ENCODE data around the gene C1QTNF12. TPM values are rescaled to one million over a fixed set of nuclear protein-coding genes. Genes with fewer than 3 reads are reported as not detected.

The C1QTNF12 gene
- total RNA-seq, 3 donors from 2014 or later = 2.0 TPM; not detected in 2

- Histone ChIP-seq H3K27me3 (peaks cover 7 to 17% of the 10 kb centered on the region in 2 donors), H3K36me3 (no peaks in the 10 kb centered on the region), H3K27ac (no peak overlapping the region), H3K9me3 (no peaks in the 10 kb centered on the region), H3K4me3 (peak overlapping the region in 1 of 3 donors; percentile 33), H3K4me1 (peaks cover 0 to 14% of the 10 kb centered on the region in 2 donors)
- intact Hi-C loops (cut with DNase I; ENCODE audit: low total_unique reads) = loop anchor here (10.0 kb wide), 1 partner anchor 115 kb away; no protein-coding TSS in a partner anchor
- DNase-seq (ENCODE audit: low spot score in 2 of 2) = no peak
- TF ChIP-seq POLR2AphosphoS5 (IDR thresholded peaks at IDR 0.05) (no peak), POLR2A (IDR thresholded peaks at IDR 0.05) (no peak), CTCF (IDR thresholded peaks at IDR 0.05) (no peak)
These were observed 6.7 kb downstream of the C1QTNF12 start for GRCh38 chr1:1239614-1240347.

GRCh38 chr1:1239227-1239613, 7.3 kb downstream of the C1QTNF12 start:
- TF ChIP-seq CTCF (IDR thresholded peaks at IDR 0.05) (no peak), POLR2AphosphoS5 (IDR thresholded peaks at IDR 0.05) (no peak), POLR2A (IDR thresholded peaks at IDR 0.05) (no peak)
- intact Hi-C loops (cut with DNase I; ENCODE audit: low total_unique reads) = loop anchor here (10.0 kb wide), 1 partner anchor 114 kb away; no protein-coding TSS in a partner anchor
- no peaks in the 10 kb centered on the region for H3K9me3 ChIP-seq
- peaks cover 7 to 17% of the 10 kb centered on the region in 2 donors for H3K27me3 ChIP-seq
- peak overlapping the region in 1 of 3 donors; percentile 33 for H3K4me3 ChIP-seq
- DNase-seq (ENCODE audit: low spot score in 2 of 2) = no peak
- H3K36me3 ChIP-seq = no peaks in the 10 kb centered on the region
- no peak overlapping the region for H3K27ac ChIP-seq
- H3K4me1 ChIP-seq = peaks cover 0 to 14% of the 10 kb centered on the region in 2 donors

- TF ChIP-seq POLR2A (IDR thresholded peaks at IDR 0.05) = no peak
- TF ChIP-seq POLR2AphosphoS5 (IDR thresholded peaks at IDR 0.05) = no peak
- no peak for TF ChIP-seq CTCF (IDR thresholded peaks at IDR 0.05)
- intact Hi-C loops (cut with DNase I; ENCODE audit: low total_unique reads) = loop anchor here (10.0 kb wide), 1 partner anchor 114 kb away; no protein-coding TSS in a partner anchor
- Histone ChIP-seq H3K4me1 (peaks cover 0 to 14% of the 10 kb centered on the region in 2 donors), H3K27ac (peak overlapping the region in 1 of 2 donors; percentile 66), H3K4me3 (peak overlapping the region in 1 of 3 donors; percentile 51), H3K9me3 (no peaks in the 10 kb centered on the region), H3K27me3 (peaks cover 7 to 17% of the 10 kb centered on the region in 2 donors), H3K36me3 (no peaks in the 10 kb centered on the region)
- no peak for DNase-seq (ENCODE audit: low spot score in 2 of 2)
These were observed 7.8 kb downstream of the C1QTNF12 start for GRCh38 chr1:1238702-1239178.

GRCh38 chr1:1237874-1238701, 8.4 kb downstream of the C1QTNF12 start:
- H3K27me3 ChIP-seq = peaks cover 7 to 17% of the 10 kb centered on the region in 2 donors
- intact Hi-C loops (cut with DNase I; ENCODE audit: low total_unique reads) = loop anchor here (10.0 kb wide), 1 partner anchor 113 kb away; no protein-coding TSS in a partner anchor

More at GRCh38 chr1:1237874-1238701, 8.4 kb downstream of the C1QTNF12 start:
- TF ChIP-seq POLR2AphosphoS5 (IDR thresholded peaks at IDR 0.05) = no peak
- TF ChIP-seq CTCF (IDR thresholded peaks at IDR 0.05) = no peak
- TF ChIP-seq POLR2A (IDR thresholded peaks at IDR 0.05) = no peak
- Histone ChIP-seq H3K9me3 (no peaks in the 10 kb centered on the region), H3K36me3 (no peaks in the 10 kb centered on the region), H3K4me1 (peaks cover 0 to 14% of the 10 kb centered on the region in 2 donors), H3K27ac (peak overlapping the region; percentile 48 to 66), H3K4me3 (peak overlapping the region in 2 of 3 donors; percentile 2 to 51)
- peak; percentile 61 to 68 for DNase-seq (ENCODE audit: low spot score in 2 of 2)

Data from breast epithelium (tissue), 4 donors.